HG03575 (cell line): ENCODE measurements around the gene SLC24A1.

Experiments
- ATAC-seq: cut with Tn5 transposase; IDR thresholded peaks from one replicate; pipeline ENCODE4 v1.9.1; 2021; ENCODE audit not compliant: unreplicated experiment, insufficient number of reproducible peaks, low FRiP score; ENCODE audit errors: extremely low read depth

Gene SLC24A1

GRCh38 chr15:65646486-65646885 lies 24.7 kb downstream of the SLC24A1 start:
- ATAC-seq = no peak

GRCh38 chr15:65650312-65651041 lies 28.7 kb downstream of the SLC24A1 start:
- no peak for ATAC-seq

- ATAC-seq = no peak
Measured at GRCh38 chr15:65651042-65651322, 29.2 kb downstream of the SLC24A1 start.

- no peak for ATAC-seq
Measured at GRCh38 chr15:65651831-65652749, 30.4 kb downstream of the SLC24A1 start.

- no peak for ATAC-seq
Measured at GRCh38 chr15:65653341-65653740, 31.6 kb downstream of the SLC24A1 start.

- ATAC-seq = no peak
Measured at GRCh38 chr15:65653801-65654521, 32.2 kb downstream of the SLC24A1 start.

- ATAC-seq = no peak
Measured at GRCh38 chr15:65655026-65655425, 33.3 kb downstream of the SLC24A1 start.

GRCh38 chr15:65655457-65655856 lies 33.7 kb downstream of the SLC24A1 start:
- ATAC-seq = no peak

- ATAC-seq = no peak
Measured at GRCh38 chr15:65659502-65660052, 37.8 kb downstream of the SLC24A1 start.

- no peak for ATAC-seq
Measured at GRCh38 chr15:65660927-65661326, 39.2 kb downstream of the SLC24A1 start.

GRCh38 chr15:65663521-65663920 lies 41.8 kb downstream of the SLC24A1 start:
- ATAC-seq = no peak

- no peak for ATAC-seq
Measured at GRCh38 chr15:65666257-65666656, 44.5 kb downstream of the SLC24A1 start.

- no peak for ATAC-seq
Measured at GRCh38 chr15:65675551-65675950, 53.8 kb downstream of the SLC24A1 start.

GRCh38 chr15:65676123-65676522 lies 54.4 kb downstream of the SLC24A1 start:
- no peak for ATAC-seq

GRCh38 chr15:65680544-65680943 lies 58.8 kb downstream of the SLC24A1 start:
- ATAC-seq = no peak

- no peak for ATAC-seq
Measured at GRCh38 chr15:65682404-65682911, 60.7 kb downstream of the SLC24A1 start.

- ATAC-seq = no peak
Measured at GRCh38 chr15:65688462-65688861, 66.7 kb downstream of the SLC24A1 start.

- no peak for ATAC-seq
Measured at GRCh38 chr15:65690173-65690572, 68.4 kb downstream of the SLC24A1 start.

GRCh38 chr15:65690778-65691177 lies 69.0 kb downstream of the SLC24A1 start:
- ATAC-seq = no peak
